Progenitor cell of endocrine pancreas (in vitro differentiated cells): ENCODE data around the gene CDC45. TPM values are rescaled to one million over a fixed set of nuclear protein-coding genes. Genes with fewer than 3 reads are reported as not detected.
A peak's percentile ranks its signal among the peaks of the same experiment; 100 is the strongest.

Experiments used
- DNase-seq: peaks from one replicate; pipeline ENCODE4 v3.0.0; 2021; ENCODE audit warnings: low spot score; ENCODE audit not compliant: unreplicated experiment
- H3K27ac Mint-ChIP-seq: 2 replicates; pipeline ENCODE4 v1.8.0; 2021; ENCODE audit warnings: mild to moderate bottlenecking, moderate library complexity, mixed read lengths
- H3K27me3 Mint-ChIP-seq: 2 replicates; pipeline ENCODE4 v1.8.0; 2021; ENCODE audit warnings: mixed read lengths
- H3K36me3 Mint-ChIP-seq: 2 replicates; pipeline ENCODE4 v1.8.0; 2022; ENCODE audit warnings: mixed read lengths; ENCODE audit not compliant: insufficient read depth
- H3K4me1 Mint-ChIP-seq: 2 replicates; pipeline ENCODE4 v1.8.0; 2021; ENCODE audit warnings: low read depth, mixed read lengths
- H3K4me3 Mint-ChIP-seq: 2 replicates; pipeline ENCODE4 v1.8.0; 2021; ENCODE audit warnings: low read depth, mild to moderate bottlenecking, moderate library complexity, mixed read lengths
- H3K9me3 Mint-ChIP-seq: 2 replicates; pipeline ENCODE4 v1.8.0; 2021; ENCODE audit warnings: low read depth, mixed read lengths
- CTCF ChIP-seq: fragments of 200-600 bp; sonication (generic); IDR thresholded peaks from one replicate; pipeline ENCODE4 v1.5.0; 2021; ENCODE audit warnings: antibody characterized with exemption, mild to moderate bottlenecking; ENCODE audit not compliant: unreplicated experiment
- total RNA-seq: library from RNA; stranded (reverse); gene quantifications from 2 replicates; pipeline ENCODE4 v1.2.1, GENCODE V29; 2021

CDC45 gene
- total RNA-seq, 1 donor from 2014 or later, result 18.1 TPM

DNA sequence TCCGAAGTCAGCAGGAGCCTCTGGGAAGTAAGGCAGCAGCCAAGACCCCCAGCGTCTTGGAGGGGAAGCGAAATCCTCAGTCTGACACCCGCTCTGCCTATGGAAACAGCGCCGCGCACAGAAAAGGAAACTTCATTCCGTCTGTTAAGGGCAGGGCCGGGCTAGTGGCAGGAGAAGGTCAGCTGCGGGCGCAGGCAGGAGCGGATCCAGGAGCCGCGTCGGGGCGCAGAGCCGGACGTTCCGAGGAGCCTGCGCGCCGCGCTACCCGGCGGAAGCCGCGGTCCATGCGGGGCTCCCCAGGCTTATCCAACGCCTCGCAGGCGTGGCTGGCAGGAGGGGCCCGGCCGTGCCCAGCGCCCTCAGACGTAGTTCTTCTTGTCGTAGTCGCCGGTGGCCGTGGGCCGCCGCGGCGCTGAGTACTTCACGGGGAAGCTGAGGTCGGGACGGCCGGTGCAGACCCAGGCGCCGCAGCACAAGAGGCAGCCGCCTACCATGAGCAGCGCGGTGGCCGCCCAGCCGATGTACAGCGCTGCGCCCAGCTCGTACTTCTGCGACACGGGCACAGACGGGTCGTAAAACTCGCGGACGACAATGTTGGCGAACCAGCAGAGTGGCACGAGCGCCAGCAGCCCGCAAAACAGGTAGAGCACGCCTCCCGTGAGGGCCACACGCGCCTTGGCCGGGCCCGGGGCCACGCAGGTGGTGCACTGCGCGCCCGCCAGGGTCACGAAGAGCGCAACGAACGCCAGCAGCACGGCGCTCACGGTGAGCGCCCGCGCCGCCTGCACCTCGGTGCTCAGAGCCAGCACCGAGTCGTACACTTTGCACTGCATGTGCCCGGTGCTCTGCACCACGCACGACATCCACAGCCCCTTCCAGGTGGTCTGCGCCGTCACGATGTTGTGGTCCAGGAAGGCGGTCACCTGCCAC, 43.8 kb downstream of the CDC45 start:
- peak; percentile 29 for TF ChIP-seq CTCF
- peaks cover 57% of the 10 kb centered on the region for H3K27me3 Mint-ChIP-seq
- no peak overlapping the region for H3K27ac Mint-ChIP-seq
- H3K4me1 Mint-ChIP-seq, result peaks cover 3% of the 10 kb centered on the region
- H3K36me3 Mint-ChIP-seq, result no peaks in the 10 kb centered on the region
- H3K9me3 Mint-ChIP-seq, result no peaks in the 10 kb centered on the region
- no peak for DNase-seq
- peak overlapping the region; percentile 56 for H3K4me3 Mint-ChIP-seq

- Mint-ChIP-seq H3K4me3 (peak within 1 kb of the TSS; percentile 59), H3K36me3 (no peaks in the 10 kb centered on the region), H3K27me3 (peaks cover 57% of the 10 kb centered on the region), H3K9me3 (no peaks in the 10 kb centered on the region), H3K4me1 (peaks cover 3% of the 10 kb centered on the region), H3K27ac (no peak within 1 kb of the TSS)
- TF ChIP-seq CTCF, result no peak
- no peak for DNase-seq
Observed at GRCh38 chr22:19524170-19525115, 44.7 kb downstream of the CDC45 start, which contains the start of gene CLDN5. CLDN5 (minus strand) TSS chr22:19524410; CDS start chr22:19524255, 155 bp downstream.

- H3K27ac Mint-ChIP-seq, result no peak overlapping the region
- no peak for TF ChIP-seq CTCF
- peaks cover 57% of the 10 kb centered on the region for H3K27me3 Mint-ChIP-seq
- H3K9me3 Mint-ChIP-seq, result no peaks in the 10 kb centered on the region
- no peaks in the 10 kb centered on the region for H3K36me3 Mint-ChIP-seq
- H3K4me1 Mint-ChIP-seq, result peaks cover 3% of the 10 kb centered on the region
- peak overlapping the region; percentile 59 for H3K4me3 Mint-ChIP-seq
- DNase-seq, result no peak
Observed at GRCh38 chr22:19525116-19525660, 45.5 kb downstream of the CDC45 start.

DNA sequence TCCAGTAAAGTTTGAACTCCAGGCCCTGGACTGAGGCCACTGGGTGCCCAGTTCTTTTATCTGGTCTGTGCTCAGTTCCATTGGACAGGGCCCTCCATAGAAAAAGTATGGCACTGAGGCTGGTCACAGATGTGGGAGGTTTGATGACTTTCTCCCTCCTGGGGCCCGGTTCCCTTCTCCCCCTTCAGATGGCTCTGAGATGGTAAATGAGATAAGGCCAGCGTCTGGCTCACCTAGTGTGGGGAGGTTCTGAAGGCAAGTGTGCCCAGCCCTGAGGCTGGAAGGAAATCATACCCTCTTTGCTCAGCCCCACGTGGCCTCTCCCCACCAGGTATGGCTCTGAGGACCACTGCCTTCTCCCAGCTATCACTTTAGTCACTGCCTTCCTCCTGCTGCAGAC, 45.9 kb downstream of the CDC45 start:
- Mint-ChIP-seq H3K27ac (no peak overlapping the region), H3K27me3 (peaks cover 56% of the 10 kb centered on the region), H3K4me3 (no peak overlapping the region), H3K4me1 (peaks cover 3% of the 10 kb centered on the region), H3K36me3 (no peaks in the 10 kb centered on the region), H3K9me3 (no peaks in the 10 kb centered on the region)
- no peak for DNase-seq
- TF ChIP-seq CTCF, result no peak
